ENCODE results near the gene HNF4A. TPM values are rescaled to one million over a fixed set of nuclear protein-coding genes. Genes with fewer than 3 reads are reported as not detected.

HNF4A gene
- total and polyA plus RNA-seq, 2 of the 13 experiments (the other 11 are each of a cell fraction or from before 2014, with no cell fraction given): 80.9 to 169 TPM

DNA sequence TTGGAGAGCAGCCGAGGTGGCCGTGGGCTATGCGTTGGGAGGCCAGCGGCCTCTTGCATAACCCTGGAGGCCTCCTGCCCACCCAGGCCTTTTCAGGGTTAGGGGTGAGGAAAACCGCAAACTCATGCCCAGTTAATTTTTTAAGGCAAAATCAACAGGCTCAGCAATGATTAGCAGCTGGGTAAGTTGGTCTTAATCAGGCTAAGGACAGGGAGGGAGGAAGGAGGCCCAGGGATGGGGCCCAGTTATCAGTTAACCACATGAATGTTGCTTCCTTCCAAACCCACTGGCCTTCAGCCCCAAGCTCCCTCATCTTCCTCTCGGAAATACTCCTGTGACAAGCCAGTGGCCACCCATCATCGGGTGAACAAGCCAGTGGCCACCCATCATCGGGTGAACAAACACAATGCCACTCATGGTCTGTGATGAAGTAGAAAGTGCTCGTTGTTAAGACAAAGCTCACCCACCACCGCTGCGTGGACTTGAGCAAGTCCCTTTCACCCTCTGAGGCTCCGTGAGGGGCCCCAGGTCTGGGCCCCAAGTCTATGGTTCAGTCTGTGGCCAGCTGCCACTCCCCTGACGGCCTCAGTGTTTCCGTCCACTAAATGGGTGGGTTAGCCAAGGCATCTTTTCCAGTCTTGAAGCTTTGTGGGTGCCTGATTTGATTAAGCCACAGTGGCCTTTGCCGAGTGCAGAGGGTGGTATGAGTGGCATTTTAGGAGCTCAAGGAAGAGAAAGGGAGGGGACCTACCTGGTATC lies 39.4 kb downstream of the HNF4A start (continued):
- TF ChIP-seq, protein P1, sequence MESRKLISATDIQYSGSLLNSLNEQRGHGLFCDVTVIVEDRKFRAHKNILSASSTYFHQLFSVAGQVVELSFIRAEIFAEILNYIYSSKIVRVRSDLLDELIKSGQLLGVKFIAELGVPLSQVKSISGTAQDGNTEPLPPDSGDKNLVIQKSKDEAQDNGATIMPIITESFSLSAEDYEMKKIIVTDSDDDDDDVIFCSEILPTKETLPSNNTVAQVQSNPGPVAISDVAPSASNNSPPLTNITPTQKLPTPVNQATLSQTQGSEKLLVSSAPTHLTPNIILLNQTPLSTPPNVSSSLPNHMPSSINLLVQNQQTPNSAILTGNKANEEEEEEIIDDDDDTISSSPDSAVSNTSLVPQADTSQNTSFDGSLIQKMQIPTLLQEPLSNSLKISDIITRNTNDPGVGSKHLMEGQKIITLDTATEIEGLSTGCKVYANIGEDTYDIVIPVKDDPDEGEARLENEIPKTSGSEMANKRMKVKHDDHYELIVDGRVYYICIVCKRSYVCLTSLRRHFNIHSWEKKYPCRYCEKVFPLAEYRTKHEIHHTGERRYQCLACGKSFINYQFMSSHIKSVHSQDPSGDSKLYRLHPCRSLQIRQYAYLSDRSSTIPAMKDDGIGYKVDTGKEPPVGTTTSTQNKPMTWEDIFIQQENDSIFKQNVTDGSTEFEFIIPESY (CRISPR knock-in tag; IDR thresholded peaks at IDR 0.05): no peak
- TF ChIP-seq, protein P2, sequence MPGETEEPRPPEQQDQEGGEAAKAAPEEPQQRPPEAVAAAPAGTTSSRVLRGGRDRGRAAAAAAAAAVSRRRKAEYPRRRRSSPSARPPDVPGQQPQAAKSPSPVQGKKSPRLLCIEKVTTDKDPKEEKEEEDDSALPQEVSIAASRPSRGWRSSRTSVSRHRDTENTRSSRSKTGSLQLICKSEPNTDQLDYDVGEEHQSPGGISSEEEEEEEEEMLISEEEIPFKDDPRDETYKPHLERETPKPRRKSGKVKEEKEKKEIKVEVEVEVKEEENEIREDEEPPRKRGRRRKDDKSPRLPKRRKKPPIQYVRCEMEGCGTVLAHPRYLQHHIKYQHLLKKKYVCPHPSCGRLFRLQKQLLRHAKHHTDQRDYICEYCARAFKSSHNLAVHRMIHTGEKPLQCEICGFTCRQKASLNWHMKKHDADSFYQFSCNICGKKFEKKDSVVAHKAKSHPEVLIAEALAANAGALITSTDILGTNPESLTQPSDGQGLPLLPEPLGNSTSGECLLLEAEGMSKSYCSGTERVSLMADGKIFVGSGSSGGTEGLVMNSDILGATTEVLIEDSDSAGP (CRISPR knock-in tag; IDR thresholded peaks at IDR 0.05; ENCODE audit: borderline replicate concordance): peak; percentile 88
- TF ChIP-seq, protein P3, sequence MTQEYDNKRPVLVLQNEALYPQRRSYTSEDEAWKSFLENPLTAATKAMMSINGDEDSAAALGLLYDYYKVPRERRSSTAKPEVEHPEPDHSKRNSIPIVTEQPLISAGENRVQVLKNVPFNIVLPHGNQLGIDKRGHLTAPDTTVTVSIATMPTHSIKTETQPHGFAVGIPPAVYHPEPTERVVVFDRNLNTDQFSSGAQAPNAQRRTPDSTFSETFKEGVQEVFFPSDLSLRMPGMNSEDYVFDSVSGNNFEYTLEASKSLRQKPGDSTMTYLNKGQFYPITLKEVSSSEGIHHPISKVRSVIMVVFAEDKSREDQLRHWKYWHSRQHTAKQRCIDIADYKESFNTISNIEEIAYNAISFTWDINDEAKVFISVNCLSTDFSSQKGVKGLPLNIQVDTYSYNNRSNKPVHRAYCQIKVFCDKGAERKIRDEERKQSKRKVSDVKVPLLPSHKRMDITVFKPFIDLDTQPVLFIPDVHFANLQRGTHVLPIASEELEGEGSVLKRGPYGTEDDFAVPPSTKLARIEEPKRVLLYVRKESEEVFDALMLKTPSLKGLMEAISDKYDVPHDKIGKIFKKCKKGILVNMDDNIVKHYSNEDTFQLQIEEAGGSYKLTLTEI (CRISPR knock-in tag; conservative IDR thresholded peaks at IDR 0.05): no peak
- TF ChIP-seq ZNF83 (CRISPR knock-in tag; IDR thresholded peaks at IDR 0.05; ENCODE audit: borderline replicate concordance): peak; percentile 56; the same call in 1 of the 2 replicates
- TF ChIP-seq, protein P4, sequence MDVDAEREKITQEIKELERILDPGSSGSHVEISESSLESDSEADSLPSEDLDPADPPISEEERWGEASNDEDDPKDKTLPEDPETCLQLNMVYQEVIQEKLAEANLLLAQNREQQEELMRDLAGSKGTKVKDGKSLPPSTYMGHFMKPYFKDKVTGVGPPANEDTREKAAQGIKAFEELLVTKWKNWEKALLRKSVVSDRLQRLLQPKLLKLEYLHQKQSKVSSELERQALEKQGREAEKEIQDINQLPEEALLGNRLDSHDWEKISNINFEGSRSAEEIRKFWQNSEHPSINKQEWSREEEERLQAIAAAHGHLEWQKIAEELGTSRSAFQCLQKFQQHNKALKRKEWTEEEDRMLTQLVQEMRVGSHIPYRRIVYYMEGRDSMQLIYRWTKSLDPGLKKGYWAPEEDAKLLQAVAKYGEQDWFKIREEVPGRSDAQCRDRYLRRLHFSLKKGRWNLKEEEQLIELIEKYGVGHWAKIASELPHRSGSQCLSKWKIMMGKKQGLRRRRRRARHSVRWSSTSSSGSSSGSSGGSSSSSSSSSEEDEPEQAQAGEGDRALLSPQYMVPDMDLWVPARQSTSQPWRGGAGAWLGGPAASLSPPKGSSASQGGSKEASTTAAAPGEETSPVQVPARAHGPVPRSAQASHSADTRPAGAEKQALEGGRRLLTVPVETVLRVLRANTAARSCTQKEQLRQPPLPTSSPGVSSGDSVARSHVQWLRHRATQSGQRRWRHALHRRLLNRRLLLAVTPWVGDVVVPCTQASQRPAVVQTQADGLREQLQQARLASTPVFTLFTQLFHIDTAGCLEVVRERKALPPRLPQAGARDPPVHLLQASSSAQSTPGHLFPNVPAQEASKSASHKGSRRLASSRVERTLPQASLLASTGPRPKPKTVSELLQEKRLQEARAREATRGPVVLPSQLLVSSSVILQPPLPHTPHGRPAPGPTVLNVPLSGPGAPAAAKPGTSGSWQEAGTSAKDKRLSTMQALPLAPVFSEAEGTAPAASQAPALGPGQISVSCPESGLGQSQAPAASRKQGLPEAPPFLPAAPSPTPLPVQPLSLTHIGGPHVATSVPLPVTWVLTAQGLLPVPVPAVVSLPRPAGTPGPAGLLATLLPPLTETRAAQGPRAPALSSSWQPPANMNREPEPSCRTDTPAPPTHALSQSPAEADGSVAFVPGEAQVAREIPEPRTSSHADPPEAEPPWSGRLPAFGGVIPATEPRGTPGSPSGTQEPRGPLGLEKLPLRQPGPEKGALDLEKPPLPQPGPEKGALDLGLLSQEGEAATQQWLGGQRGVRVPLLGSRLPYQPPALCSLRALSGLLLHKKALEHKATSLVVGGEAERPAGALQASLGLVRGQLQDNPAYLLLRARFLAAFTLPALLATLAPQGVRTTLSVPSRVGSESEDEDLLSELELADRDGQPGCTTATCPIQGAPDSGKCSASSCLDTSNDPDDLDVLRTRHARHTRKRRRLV (CRISPR knock-in tag; IDR thresholded peaks at IDR 0.05): no peak; the same call in 1 of the 2 replicates
- no peak for TF ChIP-seq ZBTB21 (CRISPR knock-in tag; IDR thresholded peaks at IDR 0.05)
- TF ChIP-seq IKZF4 (CRISPR knock-in tag; IDR thresholded peaks at IDR 0.05; ENCODE audit: borderline replicate concordance, low read depth, not compliant biosample characterization): peak; percentile 12
- TF ChIP-seq ATF1 (CRISPR knock-in tag; IDR thresholded peaks at IDR 0.05): peak; percentile 92; the same call in 1 of the 2 replicates
- TF ChIP-seq KAT8 (CRISPR knock-in tag; IDR thresholded peaks at IDR 0.05): peak; percentile 93
- TF ChIP-seq ZNF879 (CRISPR knock-in tag; IDR thresholded peaks at IDR 0.05): peak; percentile 22; the same call in 1 of the 2 replicates
- TF ChIP-seq, protein P5, sequence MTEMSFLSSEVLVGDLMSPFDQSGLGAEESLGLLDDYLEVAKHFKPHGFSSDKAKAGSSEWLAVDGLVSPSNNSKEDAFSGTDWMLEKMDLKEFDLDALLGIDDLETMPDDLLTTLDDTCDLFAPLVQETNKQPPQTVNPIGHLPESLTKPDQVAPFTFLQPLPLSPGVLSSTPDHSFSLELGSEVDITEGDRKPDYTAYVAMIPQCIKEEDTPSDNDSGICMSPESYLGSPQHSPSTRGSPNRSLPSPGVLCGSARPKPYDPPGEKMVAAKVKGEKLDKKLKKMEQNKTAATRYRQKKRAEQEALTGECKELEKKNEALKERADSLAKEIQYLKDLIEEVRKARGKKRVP (CRISPR knock-in tag; IDR thresholded peaks at IDR 0.05): peak in 1 of 2 experiments; percentile 93; a peak in 1 of 4 replicates
- TF ChIP-seq RFXAP (CRISPR knock-in tag; IDR thresholded peaks at IDR 0.05; ENCODE audit: borderline replicate concordance): peak; percentile 94; the same call in 1 of the 2 replicates
- TF ChIP-seq CBX1 (IDR thresholded peaks at IDR 0.05; ENCODE audit: low read depth): peak; percentile 43
- no peak; the same call in 2 of the 3 replicates for TF ChIP-seq MXI1 (IDR thresholded peaks at IDR 0.05; ENCODE audit: borderline replicate concordance, low read depth, low read length)
- peak; percentile 33; the same call in 1 of the 2 replicates for TF ChIP-seq FOXJ3 (CRISPR knock-in tag; IDR thresholded peaks at IDR 0.05; ENCODE audit: borderline replicate concordance)
- TF ChIP-seq SMYD3 (CRISPR knock-in tag; IDR thresholded peaks at IDR 0.05): peak; percentile 96
